HAP-1 (cell line): ENCODE measurements around the gene BMI1.
A peak's percentile ranks its signal among the peaks of the same experiment; 100 is the strongest.

ENCODE experiments used
- DNase-seq, 2 experiments: peaks; one replicate each; pipeline ENCODE4 v3.0.0-alpha.2; 2016 to 2020; ENCODE audit warnings: low spot score in 2 of 2
- H3K27me3 ChIP-seq: fragments of 250-450 bp; sonication (Bioruptor Pico); 2 replicates; pipeline ENCODE4 v1.5.1; 2020; ENCODE audit warnings: low read depth, mild to moderate bottlenecking, moderate library complexity
- H3K36me3 ChIP-seq: fragments of 250-450 bp; sonication (Bioruptor Pico); replicated peaks from 2 replicates; pipeline ENCODE4 v1.5.1; 2020; ENCODE audit warnings: mild to moderate bottlenecking
- H3K4me1 ChIP-seq: fragments of 250-450 bp; sonication (Bioruptor Pico); 2 replicates; pipeline ENCODE4 v1.5.1; 2020; ENCODE audit warnings: mild to moderate bottlenecking
- H3K4me3 ChIP-seq: fragments of 250-450 bp; sonication (Bioruptor Pico); 2 replicates; pipeline ENCODE4 v1.5.1; 2020; ENCODE audit warnings: mild to moderate bottlenecking, moderate library complexity
- H3K9me3 ChIP-seq: fragments of 250-450 bp; sonication (Bioruptor Pico); 2 replicates; pipeline ENCODE4 v1.5.1; 2020; ENCODE audit warnings: mild to moderate bottlenecking, moderate library complexity
- in situ Hi-C: fragments of 300-500 bp; cut with MboI; formaldehyde crosslinking; loops from 3 replicates; pipeline ENCODE4 v1.14.3; 2020; ENCODE audit warnings: low sequenced_read_pairs, inconsistent platforms, mixed read lengths

The BMI1 gene

GRCh38 chr10:22314852-22315251 lies 6.0 kb upstream of the BMI1 start:
- DNase-seq: no peak
- H3K9me3 ChIP-seq: no peaks in the 10 kb centered on the region
- H3K27me3 ChIP-seq: no peaks in the 10 kb centered on the region
- no peak overlapping the region for H3K4me3 ChIP-seq
- H3K36me3 ChIP-seq: no peaks in the 10 kb centered on the region
- in situ Hi-C loops: loop anchor here (10.0 kb wide), 1 partner anchor 310 kb away; the partner anchor contains the start of gene DNAJC1
- H3K4me1 ChIP-seq: peaks cover 27% of the 10 kb centered on the region

GRCh38 chr10:22315455-22316285 lies 5.2 kb upstream of the BMI1 start:
- no peaks in the 10 kb centered on the region for H3K27me3 ChIP-seq
- peaks cover 30% of the 10 kb centered on the region for H3K4me1 ChIP-seq
- H3K4me3 ChIP-seq: peak overlapping the region; percentile 66
- H3K9me3 ChIP-seq: no peaks in the 10 kb centered on the region
- DNase-seq: no peak
- in situ Hi-C loops: loop anchor here (10.0 kb wide), 1 partner anchor 311 kb away; the partner anchor contains the start of gene DNAJC1
- H3K36me3 ChIP-seq: no peaks in the 10 kb centered on the region

- peak; percentile 78 to 88 for DNase-seq
- Histone ChIP-seq H3K27me3 (no peaks in the 10 kb centered on the region), H3K36me3 (no peaks in the 10 kb centered on the region), H3K4me3 (peak within 1 kb of the TSS; percentile 66), H3K4me1 (peaks cover 30% of the 10 kb centered on the region), H3K9me3 (no peaks in the 10 kb centered on the region)
- in situ Hi-C loops: loop anchor here (10.0 kb wide), 1 partner anchor 312 kb away; the partner anchor contains the start of gene DNAJC1
Measured at GRCh38 chr10:22316286-22317075, 4.4 kb upstream of the BMI1 start, which contains the start of gene COMMD3. Gene COMMD3 (plus strand): TSS chr10:22316388. CDS start chr10:22316418, 30 bp downstream.

- Histone ChIP-seq H3K4me1 (peaks cover 30% of the 10 kb centered on the region), H3K4me3 (peak overlapping the region; percentile 66), H3K36me3 (no peaks in the 10 kb centered on the region), H3K27me3 (peaks cover 1% of the 10 kb centered on the region), H3K9me3 (no peaks in the 10 kb centered on the region)
- DNase-seq: peak in 1 of 2 experiments; percentile 26
- in situ Hi-C loops: loop anchor here (10.0 kb wide), 1 partner anchor 312 kb away; the partner anchor contains the start of gene DNAJC1
Measured at GRCh38 chr10:22317076-22317370, 3.9 kb upstream of the BMI1 start.

- DNase-seq: no peak
- H3K36me3 ChIP-seq: no peaks in the 10 kb centered on the region
- H3K27me3 ChIP-seq: peaks cover 11% of the 10 kb centered on the region
- no peak overlapping the region; the same call in 1 of the 2 replicates for H3K4me3 ChIP-seq
- H3K9me3 ChIP-seq: no peaks in the 10 kb centered on the region
- in situ Hi-C loops: loop anchor here (10.0 kb wide), 1 partner anchor 313 kb away; the partner anchor contains the start of gene DNAJC1
- H3K4me1 ChIP-seq: peaks cover 33% of the 10 kb centered on the region
Measured at GRCh38 chr10:22317771-22318565, 2.9 kb upstream of the BMI1 start.

GRCh38 chr10:22318772-22319171 lies 2.1 kb upstream of the BMI1 start:
- in situ Hi-C loops: loop anchor here (10.0 kb wide), 1 partner anchor 314 kb away; the partner anchor contains the start of gene DNAJC1
- H3K9me3 ChIP-seq: no peaks in the 10 kb centered on the region
- H3K4me3 ChIP-seq: no peak overlapping the region

GRCh38 chr10:22319547-22319979 lies 1.3 kb upstream of the BMI1 start:
- H3K27me3 ChIP-seq: peaks cover 13% of the 10 kb centered on the region
- H3K9me3 ChIP-seq: no peaks in the 10 kb centered on the region
- H3K4me3 ChIP-seq: no peak overlapping the region
- H3K4me1 ChIP-seq: peaks cover 49% of the 10 kb centered on the region
- DNase-seq: no peak
- no peaks in the 10 kb centered on the region for H3K36me3 ChIP-seq
- in situ Hi-C loops: loop anchor here (10.0 kb wide), 1 partner anchor 315 kb away; the partner anchor contains the start of gene DNAJC1

More at GRCh38 chr10:22318772-22319171, 2.1 kb upstream of the BMI1 start:
- Histone ChIP-seq H3K36me3 (no peaks in the 10 kb centered on the region), H3K27me3 (peaks cover 13% of the 10 kb centered on the region), H3K4me1 (peaks cover 41% of the 10 kb centered on the region)
- DNase-seq: no peak

- H3K4me1 ChIP-seq: peaks cover 50% of the 10 kb centered on the region
Measured at GRCh38 chr10:22319980-22320558, 830 bp upstream of the BMI1 start.

GRCh38 chr10:22321156-22321923 lies 441 bp downstream of the BMI1 start:
- DNase-seq: peak; percentile 58 to 79
- H3K27me3 ChIP-seq: peaks cover 13% of the 10 kb centered on the region

More at GRCh38 chr10:22319980-22320558, 830 bp upstream of the BMI1 start:
- H3K27me3 ChIP-seq: peaks cover 13% of the 10 kb centered on the region
- no peaks in the 10 kb centered on the region for H3K9me3 ChIP-seq
- no peaks in the 10 kb centered on the region for H3K36me3 ChIP-seq
- H3K4me3 ChIP-seq: peak overlapping the region; percentile 30
- in situ Hi-C loops: loop anchor here (10.0 kb wide), 1 partner anchor 315 kb away; the partner anchor contains the start of gene DNAJC1
- no peak for DNase-seq

GRCh38 chr10:22321924-22322640 lies 1.2 kb downstream of the BMI1 start:
- no peaks in the 10 kb centered on the region for H3K9me3 ChIP-seq
- in situ Hi-C loops: no loop called here
- H3K4me3 ChIP-seq: peak overlapping the region; percentile 58
- H3K27me3 ChIP-seq: peaks cover 13% of the 10 kb centered on the region
- H3K36me3 ChIP-seq: peaks cover 7% of the 10 kb centered on the region
- peaks cover 53% of the 10 kb centered on the region for H3K4me1 ChIP-seq
- peak in 1 of 2 experiments; percentile 26 for DNase-seq

More at GRCh38 chr10:22321156-22321923, 441 bp downstream of the BMI1 start:
- peaks cover 51% of the 10 kb centered on the region for H3K4me1 ChIP-seq
- no peaks in the 10 kb centered on the region for H3K9me3 ChIP-seq
- no peaks in the 10 kb centered on the region for H3K36me3 ChIP-seq
- in situ Hi-C loops: no loop called here
- peak overlapping the region; percentile 73 for H3K4me3 ChIP-seq

GRCh38 chr10:22322641-22323160 lies 1.8 kb downstream of the BMI1 start:
- no peak for DNase-seq
- Histone ChIP-seq H3K36me3 (peaks cover 11% of the 10 kb centered on the region), H3K27me3 (peaks cover 13% of the 10 kb centered on the region), H3K4me3 (peak overlapping the region; percentile 58), H3K9me3 (no peaks in the 10 kb centered on the region), H3K4me1 (peaks cover 48% of the 10 kb centered on the region)
- in situ Hi-C loops: no loop called here
